Stimulated activated CD8-positive, alpha-beta memory T cell treated with anti-CD3 and anti-CD28 coated beads, Interleukin-12 subunit alpha, Interleukin-12 subunit beta, amount 100 ng/mL, for 1 hour (primary cell): ENCODE measurements around the gene MAP3K14.
A peak's percentile ranks its signal among the peaks of the same experiment; 100 is the strongest.

ENCODE experiments used
- DNase-seq: peaks from one replicate; pipeline ENCODE4 v3.0.0-alpha.2; 2020; ENCODE audit warnings: low read depth

Gene MAP3K14

DNA sequence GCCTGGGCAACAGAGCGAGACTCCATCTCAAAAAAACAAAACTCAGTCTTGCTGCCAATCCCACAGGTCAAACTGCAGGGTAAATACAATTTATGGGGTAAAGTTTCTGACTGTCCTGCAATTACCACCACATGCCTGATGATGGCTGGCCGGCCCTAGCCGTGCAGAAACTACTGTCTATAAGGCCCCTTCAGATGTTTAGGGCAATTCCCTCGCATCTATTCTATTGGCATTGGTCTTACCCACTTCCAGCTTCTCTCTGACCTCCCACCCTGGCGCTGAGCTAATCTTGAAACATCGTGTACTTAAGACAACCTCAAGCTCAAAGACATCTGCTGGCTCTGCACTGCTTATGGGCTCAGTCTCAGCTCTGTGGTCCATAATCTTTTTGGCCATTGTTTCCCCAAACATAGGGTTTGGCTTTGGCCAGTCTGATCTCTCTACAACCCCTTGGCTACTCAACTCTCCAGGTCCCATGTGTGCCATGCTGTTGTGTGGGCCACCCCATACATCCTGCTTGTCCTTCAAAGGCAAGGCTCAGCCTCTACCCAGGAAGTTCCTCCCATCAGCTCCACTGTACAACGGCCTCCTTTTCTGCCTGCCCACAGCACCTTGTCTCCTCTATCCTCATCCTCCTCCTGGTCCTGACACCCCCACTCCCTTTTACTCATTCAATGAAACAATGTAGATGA is 16.6 kb downstream of the MAP3K14 start:
- no peak for DNase-seq

DNA sequence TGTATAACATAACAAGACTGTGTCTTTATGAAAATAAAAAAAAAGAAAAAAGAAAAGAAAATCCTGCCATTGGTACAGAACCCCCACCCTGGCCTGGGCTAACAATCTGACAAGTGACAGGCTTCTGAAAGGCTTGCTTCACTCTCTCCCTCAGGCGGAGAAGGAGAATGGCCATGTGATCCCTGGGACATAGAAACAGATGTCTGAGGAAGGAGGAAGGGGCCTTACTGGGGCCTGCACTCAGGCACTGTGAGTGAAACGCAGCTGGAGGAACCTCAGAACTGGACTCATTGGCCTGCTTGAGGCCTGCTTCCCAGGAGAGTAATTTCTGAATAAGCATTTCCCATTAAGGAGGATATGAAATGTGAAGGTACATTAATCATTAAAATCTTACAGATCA is 17.5 kb downstream of the MAP3K14 start:
- no peak for DNase-seq

DNA sequence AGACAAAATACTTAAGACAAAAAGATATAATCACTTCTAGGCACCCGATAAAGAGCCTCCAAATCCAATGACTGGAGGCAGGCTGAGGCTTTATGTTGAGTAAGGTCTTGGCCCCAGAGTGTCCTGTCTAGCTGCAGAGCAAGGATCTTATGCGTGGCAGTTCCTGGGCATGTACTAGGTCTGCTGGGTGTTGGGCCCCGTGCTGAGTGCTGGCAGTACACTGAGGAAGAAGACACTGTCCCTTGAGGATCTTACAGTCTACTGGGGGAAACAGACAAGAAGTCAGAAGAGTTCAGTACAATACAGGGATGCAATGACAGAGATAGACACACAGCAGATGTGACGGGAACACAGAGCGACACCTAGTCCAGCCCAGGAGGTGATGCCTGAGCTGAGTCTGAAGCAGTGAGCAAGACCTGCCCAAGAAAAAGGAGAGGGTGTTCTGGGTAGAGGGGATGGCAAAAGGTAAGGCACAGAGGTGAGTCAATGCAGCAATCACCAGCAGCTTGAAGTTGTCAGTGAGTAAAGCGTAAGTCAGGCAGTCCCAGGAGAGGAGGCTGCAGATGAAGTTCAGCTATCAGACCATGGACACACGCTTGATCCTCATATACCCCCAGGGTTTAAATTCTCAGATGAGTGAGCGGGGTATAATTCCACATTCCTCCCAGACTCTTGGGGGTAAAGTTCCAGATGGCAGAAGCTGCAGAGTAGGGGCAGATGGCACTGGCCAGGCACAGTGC is 18.1 kb downstream of the MAP3K14 start:
- no peak for DNase-seq

DNA sequence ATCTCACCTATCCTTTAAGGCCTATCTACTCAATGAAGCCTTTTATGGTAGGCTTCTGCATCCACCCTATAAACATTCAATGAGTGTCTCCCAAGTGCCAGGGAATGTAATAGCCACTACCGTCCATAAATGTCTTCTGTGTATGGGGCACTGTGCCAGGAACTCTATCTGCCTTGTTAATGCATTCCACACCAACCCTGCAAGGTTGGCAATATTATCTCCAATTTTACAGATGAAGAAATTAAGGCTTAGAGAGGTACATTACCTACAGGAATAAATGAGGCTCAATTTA is 20.0 kb downstream of the MAP3K14 start:
- DNase-seq, result no peak

DNA sequence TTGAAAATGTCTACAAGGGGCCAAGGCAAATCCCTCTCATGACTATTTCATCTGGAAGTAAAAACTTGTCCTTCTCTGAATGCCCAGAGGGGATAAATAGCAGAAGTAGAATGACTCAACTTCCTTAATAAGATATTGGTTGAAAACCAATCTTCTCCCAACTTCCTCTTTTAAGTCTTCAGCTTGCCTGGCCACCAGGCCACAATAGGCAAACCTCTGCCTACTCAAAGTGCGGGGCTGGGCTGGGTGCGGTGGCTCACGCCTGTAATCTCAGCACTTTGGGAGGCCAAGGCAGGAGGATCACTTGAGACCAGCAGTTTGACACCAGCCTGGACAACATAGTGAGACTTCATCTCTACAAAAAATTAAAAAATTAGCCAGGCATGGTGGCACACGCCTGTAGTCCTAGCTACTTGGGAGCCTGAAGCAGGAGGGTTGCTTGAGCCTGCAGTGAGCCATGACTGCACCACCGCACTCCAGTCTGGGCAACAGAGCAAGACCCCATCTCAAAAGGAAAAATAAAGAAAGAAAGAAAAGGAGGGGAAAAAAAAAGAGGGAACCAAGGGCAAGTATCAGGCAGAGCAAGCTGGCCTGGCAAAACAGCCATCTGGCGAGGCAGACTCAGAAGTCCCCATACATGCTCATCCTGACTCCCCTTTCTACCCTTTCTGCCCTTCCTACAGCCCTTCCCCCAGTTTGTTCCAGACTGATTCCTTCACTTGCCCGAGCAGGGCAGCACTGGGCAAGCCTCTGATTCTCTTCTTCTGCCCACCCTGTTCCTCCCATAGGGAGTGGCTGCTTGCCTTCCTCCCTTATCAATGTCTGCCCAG is 20.6 kb downstream of the MAP3K14 start:
- no peak for DNase-seq

DNA sequence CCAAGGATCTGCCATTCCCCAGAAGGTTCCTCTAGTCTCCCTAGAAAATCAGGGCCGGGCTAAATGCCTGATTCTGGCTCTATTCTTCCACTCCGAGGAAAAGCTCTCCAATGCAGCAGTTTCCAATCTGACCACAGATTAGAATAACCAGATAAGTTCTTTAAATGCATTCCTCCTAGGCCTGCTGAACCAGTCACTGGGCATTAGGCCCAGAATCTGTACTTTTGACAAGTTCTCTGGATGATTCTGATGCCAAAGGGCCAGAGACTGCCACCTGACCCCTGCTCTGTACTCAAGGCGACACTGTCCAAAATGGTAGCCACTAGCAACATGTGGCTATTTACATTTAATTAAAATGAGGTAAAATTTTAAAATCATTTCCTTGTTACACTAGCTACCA is 22.3 kb downstream of the MAP3K14 start:
- DNase-seq, result no peak

DNA sequence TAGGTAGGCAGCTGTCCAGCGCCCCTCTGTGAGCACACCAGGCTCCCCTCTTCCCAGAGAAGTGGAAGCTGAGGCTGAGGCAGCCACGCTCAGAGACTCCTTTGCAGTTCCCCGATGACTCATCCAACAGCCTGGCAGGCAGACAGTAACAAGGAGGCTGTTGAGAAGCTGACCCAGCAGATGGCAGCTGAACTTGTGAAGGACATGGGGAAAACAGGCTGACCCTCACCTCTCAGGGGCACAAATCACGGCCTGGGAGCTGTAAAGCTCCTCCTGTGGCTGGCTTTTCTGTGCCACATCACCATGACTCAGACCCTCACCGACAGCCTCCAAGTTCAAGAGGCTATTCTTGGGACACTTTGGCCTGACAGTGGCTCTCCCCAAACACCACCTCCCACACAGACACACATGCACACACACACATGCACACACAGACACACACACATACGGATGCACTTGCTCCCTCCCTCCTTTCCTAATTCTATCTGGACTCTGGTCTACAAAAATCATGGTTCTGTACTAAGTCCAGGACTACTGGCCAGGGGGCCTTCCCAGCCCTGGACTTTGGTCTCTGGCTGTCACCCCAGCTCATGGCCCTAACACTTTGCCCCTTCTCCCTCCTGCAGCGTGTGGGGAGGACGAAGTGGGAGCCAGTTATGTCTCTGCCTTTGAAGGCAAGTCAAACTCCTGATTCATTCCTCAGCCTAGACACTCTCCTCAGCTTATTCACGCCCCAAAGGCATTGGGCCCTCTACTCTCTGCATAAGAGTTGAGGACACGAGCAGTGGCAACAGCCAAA is 23.2 kb downstream of the MAP3K14 start:
- DNase-seq, result no peak

DNA sequence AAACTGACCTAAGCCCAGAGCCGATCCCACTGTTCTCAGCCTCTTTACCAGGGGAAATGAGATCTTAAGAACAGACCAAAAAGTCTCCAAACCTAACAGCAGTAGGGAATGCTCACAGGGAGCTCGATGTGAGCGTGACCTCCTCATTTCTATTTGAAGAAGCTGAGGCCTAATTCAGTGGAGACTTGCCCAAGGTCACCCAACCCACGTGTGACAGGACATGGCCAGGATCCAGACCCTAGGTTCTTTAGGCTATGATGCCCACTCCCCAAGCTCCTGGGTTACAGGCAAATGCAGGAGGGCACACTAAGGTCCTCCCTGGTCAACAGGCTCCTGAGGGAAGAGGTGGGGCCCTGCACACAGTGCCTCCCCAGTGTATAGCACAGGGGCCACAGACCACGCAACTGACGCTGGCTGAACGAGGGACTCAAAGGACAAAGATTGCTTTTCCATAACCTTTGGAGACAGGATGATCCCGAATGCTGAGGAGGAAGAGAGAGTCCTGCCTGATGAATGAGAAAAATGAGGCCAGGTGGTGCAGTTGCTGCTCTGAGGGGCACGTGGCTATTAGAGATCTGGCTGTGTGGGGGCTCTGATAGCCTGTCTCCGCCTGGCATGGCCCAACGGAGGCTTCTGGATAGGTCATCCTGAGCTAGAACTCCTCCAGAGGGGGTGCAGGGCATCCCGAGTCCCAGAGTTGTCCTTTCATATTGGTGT is 24.0 kb downstream of the MAP3K14 start:
- DNase-seq, result no peak

DNA sequence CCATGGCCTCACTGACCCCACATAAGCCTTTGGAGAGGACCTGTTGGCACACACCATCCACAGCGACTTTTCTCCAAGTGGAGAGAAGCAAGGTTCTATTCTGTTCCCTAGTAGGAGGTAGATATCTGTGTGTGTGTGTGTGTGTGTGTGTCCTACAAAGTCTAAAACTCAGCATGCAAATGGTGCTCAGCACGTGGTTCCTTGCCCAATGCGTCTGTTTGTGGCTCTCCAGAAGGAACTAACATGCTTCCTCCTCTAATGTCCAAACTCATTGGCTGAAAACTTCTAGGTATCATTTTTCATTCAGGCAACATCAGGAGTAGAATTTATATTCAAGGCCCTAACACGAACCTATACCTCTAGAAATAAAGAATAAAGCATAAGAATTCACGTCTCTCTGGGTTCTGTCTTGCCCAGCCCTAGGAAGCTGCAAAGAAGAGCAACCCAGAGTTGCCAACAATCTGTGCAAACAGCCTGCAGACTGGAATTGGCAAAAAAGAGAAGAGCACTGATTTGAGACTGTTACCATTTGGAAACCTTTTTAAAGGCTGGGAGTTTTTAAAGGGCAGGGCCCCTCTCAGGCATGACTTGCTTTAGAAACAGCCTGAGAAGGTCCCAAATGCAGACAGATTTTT is 25.5 kb downstream of the MAP3K14 start:
- no peak for DNase-seq

DNA sequence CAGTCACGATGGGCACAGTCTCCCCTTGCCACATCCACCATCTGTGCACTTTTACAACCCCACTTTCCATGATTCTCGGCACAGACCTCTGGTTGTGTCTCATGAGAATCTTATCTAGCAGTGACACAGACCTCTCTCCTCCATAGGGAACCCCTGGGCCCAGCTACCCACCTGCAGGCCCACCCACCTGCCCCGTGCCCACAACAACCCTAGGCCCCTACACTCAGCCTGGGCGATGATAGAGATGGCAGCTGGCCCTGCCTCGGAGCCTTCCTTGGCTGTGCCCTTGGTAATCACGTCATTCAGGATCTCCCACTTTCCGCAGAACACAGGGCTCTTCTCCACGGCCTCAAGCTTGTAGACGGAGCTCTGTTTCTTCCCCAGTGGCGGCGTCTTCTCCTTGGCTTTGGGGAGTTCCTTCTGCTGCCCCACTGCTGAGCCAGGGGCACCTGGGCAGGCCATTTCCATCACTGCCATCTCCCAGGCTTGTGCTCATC is 26.5 kb downstream of the MAP3K14 start:
- no peak for DNase-seq

DNA sequence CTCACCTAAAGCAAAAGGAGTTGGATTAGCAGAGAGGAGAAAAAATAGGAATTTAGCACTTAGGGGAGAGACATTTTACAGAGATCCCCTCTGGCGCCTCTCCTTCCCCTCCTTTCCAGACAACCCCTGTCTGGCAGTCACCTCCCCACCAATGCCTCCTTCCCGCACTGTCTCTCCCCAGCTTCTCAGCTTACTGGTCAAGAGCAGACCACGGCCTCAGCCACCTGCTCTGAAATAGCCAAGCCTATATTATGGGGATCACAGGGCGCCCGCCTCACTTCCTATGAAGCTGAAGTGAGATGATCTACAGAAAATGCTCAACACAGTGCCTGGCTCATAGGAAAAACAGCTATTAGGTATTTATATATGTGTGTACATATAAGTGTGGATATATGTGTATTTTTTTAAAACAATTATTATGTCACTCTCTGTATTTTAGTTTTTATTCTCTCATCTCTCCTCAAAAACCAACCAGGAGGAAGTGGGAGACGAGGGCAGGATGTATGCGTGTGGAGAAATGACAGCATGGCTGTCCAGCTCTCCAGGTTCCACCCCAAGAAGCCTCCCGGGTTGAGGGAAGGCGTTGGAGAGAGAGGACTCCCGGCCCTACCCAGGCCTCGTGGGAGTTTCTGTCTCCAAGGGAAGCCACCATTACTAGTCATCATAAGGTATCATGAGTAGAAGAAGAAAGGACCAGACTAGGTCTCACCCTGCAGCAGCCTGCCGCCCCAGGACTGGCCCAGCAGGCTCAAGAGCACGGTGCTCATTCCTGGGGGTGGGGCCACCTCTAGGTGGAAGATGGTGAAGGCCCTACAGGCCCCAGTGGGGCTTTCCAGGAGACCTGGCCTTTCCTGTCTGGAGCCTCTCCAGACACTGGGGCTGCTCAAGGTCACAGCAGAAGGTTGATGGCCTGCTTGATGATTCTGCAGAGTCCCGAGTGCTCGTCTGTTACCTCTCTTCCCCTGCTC is 27.2 kb downstream of the MAP3K14 start:
- DNase-seq, result no peak

DNA sequence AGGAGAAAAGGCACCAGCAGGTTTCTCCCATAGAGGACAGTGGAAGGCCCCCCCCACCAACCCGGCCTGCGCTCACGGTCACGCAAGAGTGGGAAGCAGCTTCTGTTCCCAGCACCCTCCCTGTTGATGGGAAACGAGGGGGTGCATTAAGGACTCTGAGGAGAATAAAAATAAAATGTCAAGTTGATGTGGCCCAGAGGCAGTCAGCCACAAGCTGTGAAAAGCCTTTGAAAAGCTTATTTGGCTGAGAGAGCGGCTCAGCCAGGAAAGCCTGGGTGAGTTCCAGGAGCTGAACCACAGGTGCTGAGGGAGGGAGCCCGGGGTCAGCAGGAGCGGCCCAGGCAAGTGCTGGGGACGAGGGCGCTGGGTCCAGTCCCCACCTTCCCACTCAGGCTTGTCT is 28.0 kb downstream of the MAP3K14 start:
- DNase-seq, result no peak

DNA sequence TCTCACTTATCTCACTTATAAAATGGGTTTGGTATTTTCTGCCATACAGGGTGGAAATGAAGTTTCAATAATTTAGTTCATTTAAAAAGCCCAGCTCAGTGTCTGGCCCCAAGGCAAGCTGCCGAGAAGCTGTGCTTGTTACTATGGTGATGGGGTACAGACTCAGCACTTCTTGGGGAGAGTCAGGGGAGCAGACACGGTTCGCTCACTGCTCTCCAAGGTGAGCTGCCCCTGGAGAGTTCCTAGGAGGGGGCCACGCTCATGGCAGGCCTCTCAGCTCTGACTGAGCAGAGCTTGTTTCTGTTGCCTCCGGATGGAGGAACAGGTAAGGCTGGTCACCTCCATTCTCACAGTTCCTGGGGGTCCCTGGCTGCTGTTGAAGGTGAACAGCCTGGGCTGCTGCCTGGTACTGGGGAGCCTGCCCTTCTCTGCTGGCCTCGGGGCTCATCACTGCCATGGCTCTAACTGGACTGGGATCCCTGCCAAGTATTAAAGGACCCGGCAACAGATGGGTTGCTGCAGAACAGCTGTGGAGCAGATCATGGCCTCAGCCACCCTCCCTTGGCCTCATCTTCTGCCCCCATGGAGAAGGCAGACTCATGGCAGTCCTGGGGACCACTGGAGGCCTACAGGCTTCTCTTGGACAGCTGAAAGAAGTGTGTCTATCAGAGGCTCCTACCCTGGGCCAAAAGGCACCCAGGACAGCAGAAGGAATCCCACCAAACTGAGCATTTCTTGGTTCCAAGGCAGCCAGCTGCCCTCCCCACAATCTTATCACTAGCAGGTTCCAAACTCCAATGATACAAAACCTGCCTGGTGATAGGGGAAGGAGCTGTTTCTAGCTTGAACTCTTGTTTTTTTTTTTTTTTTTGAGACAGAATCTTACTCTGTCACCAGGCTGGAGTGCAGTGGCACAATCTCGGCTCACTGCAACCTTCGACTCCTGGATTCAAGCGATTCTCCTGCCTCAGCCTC is 29.0 kb downstream of the MAP3K14 start:
- DNase-seq, result no peak

DNA sequence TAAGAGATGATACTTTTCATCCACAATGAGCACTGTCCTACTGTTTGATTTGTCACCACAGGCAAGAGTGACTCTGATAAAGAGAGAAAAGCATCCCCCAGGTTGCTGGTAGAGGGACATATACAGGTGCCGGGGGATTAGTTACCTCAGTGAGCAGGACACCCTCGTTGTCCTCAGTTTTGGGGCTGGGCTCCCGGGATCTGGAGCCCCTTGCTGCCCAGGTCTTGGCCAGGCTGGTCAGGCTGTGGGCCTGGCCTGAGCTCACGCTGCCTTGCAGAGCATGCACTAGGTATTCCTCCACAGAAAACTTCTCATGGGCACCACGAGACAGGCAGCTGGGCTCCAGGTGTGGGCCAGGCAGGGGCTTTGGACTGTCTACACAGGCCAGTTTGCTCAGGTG is 30.5 kb downstream of the MAP3K14 start:
- DNase-seq, result no peak

DNA sequence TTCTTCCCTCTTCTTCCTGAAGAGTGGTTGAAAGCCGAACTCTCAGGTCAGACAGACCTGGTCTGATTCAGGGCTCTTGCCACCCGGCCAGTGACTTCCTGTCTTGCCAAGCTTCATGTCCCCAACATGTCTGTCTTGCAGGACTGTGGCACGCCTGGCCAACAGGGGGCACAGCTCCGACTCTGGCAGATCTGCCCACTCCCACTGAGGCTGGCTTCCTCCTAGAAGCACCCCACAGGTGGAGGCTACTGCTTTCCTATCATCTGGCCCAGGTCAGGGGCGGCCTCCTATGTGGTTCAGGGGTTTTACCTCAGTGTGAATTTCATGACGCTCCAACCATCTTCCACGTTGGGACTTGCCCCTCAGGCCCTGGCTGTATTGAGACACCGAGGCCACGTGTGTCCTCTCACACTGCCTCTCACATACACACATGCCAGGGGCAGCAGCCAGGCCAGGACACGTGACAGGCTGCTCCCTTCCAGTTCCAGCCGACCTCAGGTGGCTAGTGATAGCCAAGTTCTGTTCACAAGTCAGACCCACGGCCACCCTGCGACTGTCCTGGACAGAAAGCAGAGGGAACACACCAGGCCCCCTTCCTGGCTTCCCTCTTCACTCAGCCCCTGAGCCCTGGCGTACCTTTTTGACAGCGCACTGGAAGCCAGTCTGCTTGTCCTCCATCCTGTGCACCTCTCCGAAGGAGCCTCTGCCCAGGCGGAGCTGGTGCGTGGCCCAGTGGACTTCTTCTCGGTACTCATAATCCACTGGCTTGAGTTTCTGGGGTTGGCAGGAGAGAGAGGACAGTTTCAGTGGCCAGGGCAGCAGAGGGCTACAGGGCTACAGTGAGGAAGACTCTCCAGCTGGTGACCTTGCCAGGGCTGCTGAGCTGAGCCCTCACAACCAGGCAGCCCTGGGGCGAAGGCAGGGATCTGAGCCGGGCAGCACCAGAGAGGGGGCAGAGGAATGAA is 32.4 kb downstream of the MAP3K14 start:
- DNase-seq, result peak; percentile 15

DNA sequence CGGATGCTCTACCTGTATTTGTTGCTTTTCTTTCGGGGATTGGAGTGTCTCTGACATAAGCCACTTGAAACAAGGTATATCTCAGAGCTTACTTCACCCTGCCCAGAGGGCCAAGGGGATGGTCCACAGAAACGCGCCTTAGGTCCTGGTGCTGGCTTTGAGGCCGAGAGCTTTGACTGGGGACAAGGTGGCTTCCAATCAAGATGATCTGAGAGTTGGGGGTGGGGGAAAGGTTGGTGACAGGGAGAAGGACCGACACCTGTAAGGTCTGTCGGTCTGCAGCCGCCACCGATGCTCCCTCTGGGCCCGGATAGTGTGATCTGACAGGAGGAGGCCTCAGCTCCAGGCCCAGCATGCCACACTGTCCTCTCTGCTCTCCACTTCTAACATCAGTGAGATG is 33.1 kb downstream of the MAP3K14 start:
- no peak for DNase-seq
